Astrocyte of the spinal cord (primary cell): ENCODE data around the gene CD99L2.

Experiments used
- DNase-seq: peaks from one replicate; pipeline ENCODE4 v3.0.0; 2011; ENCODE audit warnings: low read depth, low spot score
- H3K4me3 ChIP-seq: 2 replicates; pipeline ENCODE4 v1.5.1; 2011; ENCODE audit warnings: low read depth, mild to moderate bottlenecking, low read length, moderate library complexity
- CTCF ChIP-seq: IDR thresholded peaks from 2 replicates; pipeline ENCODE4 v1.5.1; 2012; ENCODE audit warnings: low read depth, mild to moderate bottlenecking, low read length, inconsistent platforms
- in situ Hi-C: cut with HindIII; loops from 2 replicates; pipeline ENCODE4 v1.10.0; 2017; ENCODE audit warnings: low sequenced_read_pairs

Gene CD99L2

GRCh38 chrX:150729956-150730355 lies 168.5 kb downstream of the CD99L2 start:
- no peak for DNase-seq
- in situ Hi-C loops, result no loop called here
- TF ChIP-seq CTCF, result no peak
- no peak overlapping the region for H3K4me3 ChIP-seq

GRCh38 chrX:150719621-150720020 lies 178.8 kb downstream of the CD99L2 start:
- DNase-seq, result no peak
- in situ Hi-C loops, result no loop called here
- H3K4me3 ChIP-seq, result no peak overlapping the region
- no peak for TF ChIP-seq CTCF
